Measurements from ENCODE around the gene COA7. TPM values are rescaled to one million over a fixed set of nuclear protein-coding genes. Genes with fewer than 3 reads are reported as not detected.
"Not testable (repeated sequence)": the region's sequence is repeated elsewhere in the genome, so short reads cannot be mapped to it uniquely, and the experiment has no call there.

COA7 gene
- total RNA-seq, 1 experiment from 2014 or later: 20.7 TPM

DNA sequence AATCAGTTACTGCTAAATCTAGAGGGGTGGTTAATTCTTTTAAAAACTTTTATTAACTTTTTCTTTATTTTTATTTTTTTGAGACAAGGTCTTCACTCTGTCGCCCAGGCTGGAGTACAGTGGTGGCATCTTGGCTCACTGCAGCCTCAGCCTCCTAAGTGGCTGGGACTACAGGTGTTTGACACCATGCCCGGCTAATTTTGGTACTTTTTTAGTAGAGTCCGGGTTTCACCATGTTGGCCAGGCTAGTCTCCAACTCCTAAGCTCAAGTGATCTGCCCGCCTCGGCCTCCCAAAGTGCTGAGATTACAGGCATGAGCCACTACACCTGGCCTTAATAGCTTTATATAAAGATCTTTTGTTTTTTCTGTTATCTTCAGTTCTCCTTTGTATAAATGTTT, 40.0 kb upstream of the COA7 start:
- ChIA-PET POLR2A (ENCODE audit: unreplicated experiment) (interaction anchor here (0.6 kb wide), 1 partner anchor 75 kb away, joined by 4 read pairs; no protein-coding TSS in a partner anchor), CTCF (interaction anchor here (0.6 kb wide), 1 partner anchor 499 kb away, joined by 3 read pairs; no protein-coding TSS in a partner anchor)
- TF ChIP-seq EZH2 (IDR thresholded peaks at IDR 0.05; ENCODE audit: low read depth): no peak
- TF ChIP-seq, protein P1, sequence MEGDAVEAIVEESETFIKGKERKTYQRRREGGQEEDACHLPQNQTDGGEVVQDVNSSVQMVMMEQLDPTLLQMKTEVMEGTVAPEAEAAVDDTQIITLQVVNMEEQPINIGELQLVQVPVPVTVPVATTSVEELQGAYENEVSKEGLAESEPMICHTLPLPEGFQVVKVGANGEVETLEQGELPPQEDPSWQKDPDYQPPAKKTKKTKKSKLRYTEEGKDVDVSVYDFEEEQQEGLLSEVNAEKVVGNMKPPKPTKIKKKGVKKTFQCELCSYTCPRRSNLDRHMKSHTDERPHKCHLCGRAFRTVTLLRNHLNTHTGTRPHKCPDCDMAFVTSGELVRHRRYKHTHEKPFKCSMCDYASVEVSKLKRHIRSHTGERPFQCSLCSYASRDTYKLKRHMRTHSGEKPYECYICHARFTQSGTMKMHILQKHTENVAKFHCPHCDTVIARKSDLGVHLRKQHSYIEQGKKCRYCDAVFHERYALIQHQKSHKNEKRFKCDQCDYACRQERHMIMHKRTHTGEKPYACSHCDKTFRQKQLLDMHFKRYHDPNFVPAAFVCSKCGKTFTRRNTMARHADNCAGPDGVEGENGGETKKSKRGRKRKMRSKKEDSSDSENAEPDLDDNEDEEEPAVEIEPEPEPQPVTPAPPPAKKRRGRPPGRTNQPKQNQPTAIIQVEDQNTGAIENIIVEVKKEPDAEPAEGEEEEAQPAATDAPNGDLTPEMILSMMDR (conservative IDR thresholded peaks at IDR 0.05): no peak

GRCh38 chr1:52735371-52735770, 37.2 kb upstream of the COA7 start:
- H3K36me3 ChIP-seq (ENCODE audit: low read depth); H3K27ac ChIP-seq; H3K4me1 ChIP-seq (replicated peaks; ENCODE audit: insufficient read depth); H4K20me1 ChIP-seq (ENCODE audit: insufficient read depth); H3K4me3 ChIP-seq; H3K4me2 ChIP-seq; POLR2A ChIA-PET (ENCODE audit: unreplicated experiment); DNase-seq; CTCF ChIA-PET; H3K9me2 ChIP-seq (ENCODE audit: insufficient read depth); H2AFZ ChIP-seq; BruUV-seq (replicated peaks); H3K9me3 ChIP-seq (ENCODE audit: insufficient read depth, low read depth); H3K27me3 ChIP-seq (ENCODE audit: insufficient read depth, low read depth); intact Hi-C loops (cut with micrococcal nuclease; ENCODE audit: unreplicated experiment); H3F3A ChIP-seq (ENCODE audit: insufficient read depth, low read depth): not testable (repeated sequence)
- H3K79me2 ChIP-seq (ENCODE audit: low read depth): peaks cover 15% of the 10 kb centered on the region; the same call in 1 of the 2 replicates

More for the DNA sequence above, 40.0 kb upstream of the COA7 start:
- no peaks in the 10 kb centered on the region for H3K9me2 ChIP-seq (ENCODE audit: insufficient read depth)
- H3K4me1 ChIP-seq (replicated peaks; ENCODE audit: insufficient read depth): peaks cover 13% of the 10 kb centered on the region; the same call in 1 of the 2 replicates
- peaks cover 16% of the 10 kb centered on the region; the same call in 1 of the 2 replicates for H3K79me2 ChIP-seq (ENCODE audit: low read depth)
- no peaks in the 10 kb centered on the region for H3K36me3 ChIP-seq (ENCODE audit: low read depth)
- H3K9me3 ChIP-seq (ENCODE audit: insufficient read depth, low read depth): no peaks in the 10 kb centered on the region
- no TSS peak for BruUV-seq (replicated peaks)
- H3K4me2 ChIP-seq: no peak overlapping the region
- DNase-seq: no peak
- H3K4me3 ChIP-seq: no peak overlapping the region
- peak overlapping the region; percentile 22; the same call in 1 of the 2 replicates for H3K27ac ChIP-seq
- intact Hi-C loops (cut with micrococcal nuclease; ENCODE audit: unreplicated experiment): no loop called here
- H3F3A ChIP-seq (ENCODE audit: insufficient read depth, low read depth): no peaks in the 10 kb centered on the region
- no peak overlapping the region for H2AFZ ChIP-seq
- H4K20me1 ChIP-seq (ENCODE audit: insufficient read depth): no peaks in the 10 kb centered on the region
- H3K27me3 ChIP-seq (ENCODE audit: insufficient read depth, low read depth): no peaks in the 10 kb centered on the region

- peaks cover 24% of the 10 kb centered on the region for H3K79me2 ChIP-seq (ENCODE audit: low read depth)
- intact Hi-C loops (cut with micrococcal nuclease; ENCODE audit: unreplicated experiment): no loop called here
- H3K36me3 ChIP-seq (ENCODE audit: low read depth): no peaks in the 10 kb centered on the region
- ChIA-PET POLR2A (ENCODE audit: unreplicated experiment) (interaction anchor here (0.6 kb wide), 1 partner anchor 17 kb away, joined by 18 read pairs; no protein-coding TSS in a partner anchor), CTCF (no interaction called here)
- H3K9me3 ChIP-seq (ENCODE audit: insufficient read depth, low read depth): no peaks in the 10 kb centered on the region
- no peak overlapping the region for H3K4me2 ChIP-seq
- TF ChIP-seq, protein P1 (conservative IDR thresholded peaks at IDR 0.05): no peak
- TF ChIP-seq EZH2 (IDR thresholded peaks at IDR 0.05; ENCODE audit: low read depth): no peak
- H3K4me1 ChIP-seq (replicated peaks; ENCODE audit: insufficient read depth): 0 out of 2 replicates have a peak, but pooled peaks cover 1% of the 10 kb centered on the region
- H3K27ac ChIP-seq: no peak overlapping the region
- H3K9me2 ChIP-seq (ENCODE audit: insufficient read depth): no peaks in the 10 kb centered on the region
- H2AFZ ChIP-seq: no peak overlapping the region
- DNase-seq: no peak
- H3F3A ChIP-seq (ENCODE audit: insufficient read depth, low read depth): no peaks in the 10 kb centered on the region; the same call in 1 of the 2 replicates
- no peaks in the 10 kb centered on the region for H3K27me3 ChIP-seq (ENCODE audit: insufficient read depth, low read depth)
- no peaks in the 10 kb centered on the region for H4K20me1 ChIP-seq (ENCODE audit: insufficient read depth)
- no peak overlapping the region for H3K4me3 ChIP-seq
- no TSS peak for BruUV-seq (replicated peaks)
Measured at GRCh38 chr1:52733368-52733767, 35.2 kb upstream of the COA7 start.
